CD4-positive, alpha-beta T cell treated with Interleukin-17A for 4 hours (primary cell): ENCODE data around the gene FRAT2.
"Not testable (repeated sequence)": the region's sequence is repeated elsewhere in the genome, so short reads cannot be mapped to it uniquely, and the experiment has no call there.

ENCODE experiments used
- DNase-seq: peaks from one replicate; pipeline ENCODE4 v3.0.0-alpha.2; 2020; ENCODE audit warnings: mixed read lengths

The FRAT2 gene

GRCh38 chr10:97356318-97356914, 21.9 kb upstream of the FRAT2 start:
- no peak for DNase-seq

- DNase-seq, result peak; percentile 45
Observed at GRCh38 chr10:97355571-97355975, 21.0 kb upstream of the FRAT2 start.

- no peak for DNase-seq
Observed at GRCh38 chr10:97353945-97354344, 19.4 kb upstream of the FRAT2 start.

- DNase-seq, result no peak
Observed at GRCh38 chr10:97349752-97350513, 15.4 kb upstream of the FRAT2 start.

- no peak for DNase-seq
Observed at GRCh38 chr10:97347317-97347716, 12.8 kb upstream of the FRAT2 start.

GRCh38 chr10:97343664-97344063, 9.1 kb upstream of the FRAT2 start:
- DNase-seq, result not testable (repeated sequence)

GRCh38 chr10:97341416-97341815, 6.9 kb upstream of the FRAT2 start:
- DNase-seq, result no peak

- no peak for DNase-seq
Observed at GRCh38 chr10:97338041-97338440, 3.5 kb upstream of the FRAT2 start.

GRCh38 chr10:97336942-97337831, 2.7 kb upstream of the FRAT2 start:
- DNase-seq, result no peak

GRCh38 chr10:97336446-97336845, 1.9 kb upstream of the FRAT2 start:
- no peak for DNase-seq

- no peak for DNase-seq
Observed at GRCh38 chr10:97336006-97336405, 1.5 kb upstream of the FRAT2 start.

GRCh38 chr10:97335188-97335619, 675 bp upstream of the FRAT2 start:
- no peak for DNase-seq

GRCh38 chr10:97333601-97334369, 744 bp downstream of the FRAT2 start:
- peak; percentile 36 for DNase-seq

GRCh38 chr10:97333351-97333600, 1.3 kb downstream of the FRAT2 start:
- DNase-seq, result no peak

- no peak for DNase-seq
Observed at GRCh38 chr10:97332591-97333350, 1.8 kb downstream of the FRAT2 start.

- no peak for DNase-seq
Observed at GRCh38 chr10:97331153-97331703, 3.3 kb downstream of the FRAT2 start.

- no peak for DNase-seq
Observed at GRCh38 chr10:97329766-97330165, 4.8 kb downstream of the FRAT2 start.

- DNase-seq, result no peak
Observed at GRCh38 chr10:97328646-97329453, 5.7 kb downstream of the FRAT2 start.

- no peak for DNase-seq
Observed at GRCh38 chr10:97327348-97328294, 6.9 kb downstream of the FRAT2 start.

- DNase-seq, result no peak
Observed at GRCh38 chr10:97325754-97326153, 8.8 kb downstream of the FRAT2 start.
